GM21825 (cell line): ENCODE data around the gene RENBP.
A peak's percentile ranks its signal among the peaks of the same experiment; 100 is the strongest.

Experiments used
- ATAC-seq: cut with Tn5 transposase; IDR thresholded peaks from one replicate; pipeline ENCODE4 v1.9.1; 2021; ENCODE audit warnings: mild to moderate bottlenecking, moderate library complexity; ENCODE audit not compliant: unreplicated experiment

The RENBP gene

GRCh38 chrX:153954558-153955227, 10.2 kb upstream of the RENBP start:
- no peak for ATAC-seq

DNA sequence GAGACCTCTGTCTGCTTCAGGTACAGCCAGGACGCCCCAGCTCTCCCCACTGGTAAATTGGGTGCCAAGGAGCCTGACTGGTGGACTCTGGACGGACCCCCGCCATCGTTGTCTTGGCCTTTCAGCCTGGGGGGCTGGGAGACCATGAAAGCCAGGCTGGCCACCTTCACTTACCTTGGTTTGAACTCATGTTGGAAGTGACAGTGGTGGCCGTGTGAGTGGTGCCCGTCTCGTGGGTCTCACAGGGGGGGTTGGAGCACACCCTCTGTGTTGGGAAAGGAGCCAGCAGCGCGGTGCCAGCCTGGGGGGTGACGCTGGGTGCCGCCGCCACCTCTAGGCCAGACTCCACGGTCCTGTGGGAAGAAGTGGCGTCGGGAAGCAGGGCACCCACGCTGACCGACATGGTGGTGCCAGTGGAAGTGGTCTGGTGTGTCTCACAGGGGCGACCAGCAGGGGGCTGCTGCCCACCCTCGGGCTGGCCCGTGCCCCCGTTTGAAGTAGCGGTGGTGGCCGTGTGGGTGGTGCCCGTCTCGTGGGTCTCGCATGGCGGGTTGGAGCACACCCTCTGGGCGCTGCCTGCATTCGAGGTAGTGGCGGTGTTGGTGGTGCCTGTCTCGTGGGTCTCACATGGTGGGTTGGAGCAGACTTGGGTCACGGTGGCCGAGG, 9.6 kb upstream of the RENBP start:
- no peak for ATAC-seq

- ATAC-seq: no peak
Measured at GRCh38 chrX:153953342-153953830, 8.9 kb upstream of the RENBP start.

- no peak for ATAC-seq
Measured at GRCh38 chrX:153952373-153953026, 8.1 kb upstream of the RENBP start.

- ATAC-seq: no peak
Measured at GRCh38 chrX:153951683-153952372, 7.4 kb upstream of the RENBP start.

GRCh38 chrX:153950127-153950526, 5.7 kb upstream of the RENBP start:
- ATAC-seq: no peak

DNA sequence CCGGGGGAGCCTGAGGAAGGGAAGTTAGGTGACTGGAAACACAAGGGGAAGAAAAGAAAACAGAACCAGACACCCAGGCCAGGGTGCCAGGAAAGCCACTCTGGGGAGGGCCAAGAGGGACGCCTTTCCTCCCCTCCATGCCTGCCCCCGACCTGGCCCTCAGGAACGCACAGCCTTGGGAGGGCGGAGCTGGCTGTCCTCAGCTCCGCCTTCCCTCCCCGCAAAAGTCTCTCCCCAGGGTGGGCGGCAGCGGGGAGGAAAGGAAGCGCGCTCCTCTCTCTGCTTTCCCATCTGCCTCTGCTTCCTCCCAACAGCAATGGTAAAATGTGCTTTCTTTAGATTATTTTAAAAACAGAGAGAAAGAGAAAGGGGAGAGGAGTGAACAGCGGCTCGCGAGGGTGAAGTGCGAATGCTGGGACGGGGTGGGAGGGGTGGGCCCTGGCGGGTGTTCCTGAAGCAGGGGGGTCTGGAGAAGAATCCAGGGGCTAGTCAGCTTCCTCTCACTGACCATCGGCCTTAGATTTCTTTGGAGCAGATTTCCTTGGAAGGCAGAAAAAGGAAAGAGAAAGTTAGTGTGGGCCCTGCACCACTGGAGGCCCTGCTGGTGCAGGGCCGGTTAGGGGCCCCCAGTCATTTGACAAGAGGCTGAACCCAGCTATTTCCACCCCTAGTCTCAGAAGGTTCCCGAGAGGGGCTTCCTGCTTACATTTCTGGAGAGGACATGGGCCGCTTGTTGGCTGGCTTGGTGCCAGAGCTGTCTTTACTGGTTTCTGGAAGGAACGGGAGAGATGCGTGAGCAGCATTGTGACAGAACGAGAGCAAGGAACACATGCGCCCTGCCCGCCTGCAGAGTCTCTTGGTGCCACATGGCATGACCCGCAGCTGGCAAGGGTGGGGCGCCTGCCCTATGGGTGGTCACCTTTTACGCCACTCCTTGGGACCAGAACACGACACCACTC, 4.7 kb upstream of the RENBP start:
- ATAC-seq: no peak

- ATAC-seq: no peak
Measured at GRCh38 chrX:153948002-153948466, 3.6 kb upstream of the RENBP start.

GRCh38 chrX:153947009-153947769, 2.7 kb upstream of the RENBP start:
- peak; percentile 70 for ATAC-seq

DNA sequence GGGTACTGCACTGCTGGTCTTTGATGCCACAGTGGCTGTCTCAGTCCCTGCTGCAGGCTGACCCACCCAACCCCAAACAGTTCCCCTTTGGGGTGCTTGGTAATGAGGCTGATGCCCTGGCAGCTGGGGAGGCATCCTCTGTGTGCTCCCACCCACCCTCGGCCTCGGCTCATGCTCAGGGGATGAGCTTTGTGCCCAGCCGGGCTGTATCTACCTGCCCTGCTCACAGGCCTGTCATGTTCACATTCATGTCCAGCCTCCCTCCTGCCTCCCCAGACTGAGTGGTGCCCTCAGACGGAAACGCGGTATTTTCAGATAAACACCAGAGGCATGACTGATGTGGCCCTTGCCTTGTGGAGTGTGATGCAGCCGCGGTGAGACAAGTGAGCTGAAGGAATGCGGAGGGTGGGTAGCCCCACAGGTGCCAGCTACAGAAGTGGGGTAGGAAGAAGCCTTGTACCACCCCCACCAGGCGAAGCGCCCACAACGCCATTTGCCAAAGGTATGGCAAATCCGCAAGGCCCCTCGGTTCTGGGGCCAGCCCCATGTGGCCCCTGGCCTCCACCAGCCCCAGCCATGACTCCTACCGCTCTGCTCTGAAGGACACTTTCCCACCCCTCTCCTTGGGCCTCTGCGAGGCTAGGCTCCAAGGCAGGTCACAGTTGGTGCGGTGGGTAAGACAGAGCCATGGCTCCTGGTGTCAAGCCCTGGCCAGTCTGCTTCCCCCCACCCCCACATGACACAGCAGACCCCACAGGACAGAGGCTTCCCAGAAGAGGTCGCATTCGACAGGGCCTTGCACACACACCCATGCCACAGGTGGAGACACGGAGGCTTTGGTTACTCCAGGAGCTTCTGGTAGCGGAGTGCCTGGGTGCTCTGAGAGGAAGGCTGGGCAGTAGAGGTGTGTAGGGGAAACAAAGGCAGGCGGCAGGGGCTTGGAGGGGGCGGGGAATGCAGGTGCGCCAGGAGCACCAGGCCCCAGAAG, 1.8 kb upstream of the RENBP start:
- ATAC-seq: no peak

DNA sequence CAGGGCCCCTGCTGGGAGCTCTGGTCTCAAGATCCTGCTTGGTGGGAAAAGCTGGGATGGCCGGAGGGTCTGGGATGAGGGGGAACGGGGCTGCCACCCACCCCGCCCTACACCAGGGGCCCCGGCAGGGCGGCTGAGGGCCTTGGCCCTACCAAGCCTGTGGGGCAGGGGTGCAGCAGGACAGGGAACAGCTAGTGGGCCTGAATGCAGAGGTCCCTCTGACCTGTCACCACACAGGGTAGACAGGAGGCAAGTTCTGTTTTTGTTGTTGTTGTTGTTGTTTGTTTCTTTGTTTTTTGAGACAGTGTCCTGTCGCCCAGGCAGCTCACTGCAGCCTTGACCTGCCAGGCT, 332 bp upstream of the RENBP start:
- ATAC-seq: no peak

DNA sequence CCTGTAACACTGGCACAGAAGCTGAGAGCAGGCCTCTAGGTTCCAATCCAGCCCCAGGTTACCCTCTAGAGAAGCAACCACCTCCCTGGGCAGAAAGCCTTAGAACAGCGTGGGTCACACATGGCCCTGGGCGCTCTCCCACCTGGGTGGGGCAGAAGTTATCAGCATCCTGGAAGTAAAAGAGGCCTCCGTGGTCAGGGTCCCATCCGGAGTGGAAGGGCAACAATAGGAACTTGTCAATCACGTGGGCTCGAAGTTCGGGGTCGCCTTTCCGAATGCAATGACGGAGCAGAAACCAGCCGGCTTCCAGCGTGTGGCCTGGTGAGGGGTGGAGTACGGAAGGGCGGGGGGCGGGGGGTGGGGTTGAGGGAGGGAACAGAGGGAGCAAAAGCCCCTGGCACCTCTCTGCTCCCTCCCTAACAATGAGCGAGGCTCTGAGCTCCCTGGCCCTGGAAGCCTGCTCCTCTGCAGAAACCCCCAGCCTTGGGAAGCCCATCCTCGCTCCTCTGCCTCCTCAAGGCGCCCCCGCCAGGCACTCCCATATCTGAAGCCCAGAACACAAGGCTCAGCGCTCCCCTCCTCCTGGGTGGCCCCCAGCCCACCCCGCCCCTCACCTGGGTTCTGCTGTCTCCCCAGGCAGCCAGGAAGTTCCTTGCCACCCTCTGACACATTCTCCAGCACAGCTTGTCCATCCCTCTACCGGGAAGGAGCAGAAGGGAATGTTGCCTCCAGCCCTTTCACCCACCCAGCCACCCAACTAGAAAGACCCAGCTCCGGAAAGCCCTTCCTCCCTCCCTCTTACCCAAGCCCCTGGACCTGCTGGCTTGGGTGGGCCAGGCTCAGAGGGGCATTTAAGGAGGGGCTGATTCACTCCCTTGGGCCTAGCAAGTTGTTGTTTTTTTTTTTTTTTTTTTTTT, 2.8 kb downstream of the RENBP start:
- ATAC-seq: no peak

DNA sequence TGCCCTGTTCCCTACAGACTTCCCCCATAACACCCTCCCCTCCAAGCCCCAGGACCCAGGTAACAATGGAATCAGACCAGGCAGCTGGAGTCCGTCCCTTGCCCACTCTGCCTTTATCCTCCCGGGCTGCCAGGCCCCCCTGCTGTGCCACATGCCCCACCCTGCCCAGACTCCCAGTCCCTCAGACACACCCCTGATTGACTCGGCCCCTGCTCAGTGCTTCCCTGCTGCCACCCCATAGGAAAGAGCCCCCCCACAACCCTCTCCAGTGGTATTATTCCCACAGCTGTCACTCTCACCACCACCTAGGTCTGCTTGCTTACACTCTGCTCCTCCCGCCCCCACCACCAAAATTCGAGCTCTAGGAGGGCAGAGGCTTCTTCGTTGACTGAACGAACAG, 4.9 kb downstream of the RENBP start:
- no peak for ATAC-seq

DNA sequence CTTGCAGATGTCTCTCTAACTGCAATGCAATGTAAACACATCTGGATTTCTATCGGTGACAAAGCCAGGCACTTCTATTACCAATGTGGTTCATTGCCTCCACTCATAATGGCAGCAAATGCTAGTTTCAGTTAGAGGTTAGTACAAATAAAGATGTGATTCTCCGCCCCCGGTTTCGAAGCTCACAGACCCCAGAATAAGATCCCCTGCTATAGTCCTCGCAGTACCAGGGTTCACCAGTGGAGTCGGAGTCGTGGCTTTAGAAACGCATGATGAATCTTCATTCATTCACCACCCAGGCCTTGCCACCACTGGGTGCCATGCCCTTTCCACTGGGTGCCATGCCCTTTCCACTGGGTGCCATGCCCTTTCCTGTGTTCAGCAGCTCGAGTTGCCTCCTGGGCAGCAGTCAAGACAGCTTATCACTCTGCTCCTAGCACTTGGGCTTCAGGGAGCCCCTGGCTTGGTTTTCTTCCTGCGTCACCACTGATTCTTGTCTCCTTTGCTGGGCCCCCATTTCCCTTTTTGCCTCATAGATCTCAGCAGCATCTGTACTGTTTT, 6.1 kb downstream of the RENBP start:
- ATAC-seq: no peak

GRCh38 chrX:153937056-153937455, 7.4 kb downstream of the RENBP start:
- no peak for ATAC-seq

DNA sequence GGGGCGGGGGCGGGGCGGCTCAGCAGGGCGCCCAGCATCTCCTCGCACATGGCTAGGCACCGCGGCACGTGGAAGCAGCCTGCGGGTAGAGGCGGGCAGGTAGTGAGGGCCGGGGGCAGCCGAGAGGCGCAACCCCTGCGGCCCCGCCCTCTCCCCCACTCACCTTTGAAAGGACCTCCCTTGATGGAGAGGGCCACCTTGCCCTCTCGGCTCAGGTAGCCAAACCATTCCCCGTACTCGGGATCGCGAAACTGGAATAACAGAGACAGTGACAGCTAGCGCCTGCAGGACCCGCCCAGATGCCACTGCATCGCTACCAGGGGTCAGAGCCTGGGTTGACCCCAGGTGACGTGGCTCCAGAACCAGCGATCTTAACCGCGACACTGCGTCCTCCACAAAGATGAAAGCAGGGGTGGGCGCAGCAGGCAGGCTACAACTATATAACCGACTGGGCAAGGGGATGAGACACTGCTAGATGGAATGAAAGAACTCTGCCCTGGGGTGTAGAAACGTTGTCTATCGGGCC, 9.1 kb downstream of the RENBP start:
- ATAC-seq: peak; percentile 8
